Retinal pigment epithelial cell (primary cell): Measurements from ENCODE around the gene PTPN23.
A peak's percentile ranks its signal among the peaks of the same experiment; 100 is the strongest.

Experiments
- DNase-seq: peaks from one replicate; pipeline ENCODE4 v3.0.0-alpha.2; 2010; ENCODE audit warnings: low read depth
- H3K4me3 ChIP-seq: 2 replicates; pipeline ENCODE4 v1.5.1; 2011; ENCODE audit warnings: mild to moderate bottlenecking, low read length, control low read depth, moderate library complexity
- CTCF ChIP-seq: conservative IDR thresholded peaks from 2 replicates; pipeline ENCODE4 v1.5.1; 2011; ENCODE audit warnings: low read depth, low read length, control low read depth, inconsistent platforms

Gene PTPN23

GRCh38 chr3:47420044-47420430 is 39.2 kb downstream of the PTPN23 start:
- no peak overlapping the region for H3K4me3 ChIP-seq
- no peak for DNase-seq
- no peak for TF ChIP-seq CTCF

GRCh38 chr3:47420511-47421484 is 40.0 kb downstream of the PTPN23 start:
- DNase-seq: peak; percentile 39
- H3K4me3 ChIP-seq: no peak overlapping the region

GRCh38 chr3:47421741-47422649 is 41.2 kb downstream of the PTPN23 start:
- no peak overlapping the region for H3K4me3 ChIP-seq
- DNase-seq: no peak
- TF ChIP-seq CTCF: peak; percentile 43

More at GRCh38 chr3:47420511-47421484, 40.0 kb downstream of the PTPN23 start:
- TF ChIP-seq CTCF: peak; percentile 97

GRCh38 chr3:47422743-47423142 is 41.9 kb downstream of the PTPN23 start:
- DNase-seq: no peak
- no peak for TF ChIP-seq CTCF
- H3K4me3 ChIP-seq: no peak overlapping the region

- TF ChIP-seq CTCF: no peak
- H3K4me3 ChIP-seq: no peak overlapping the region
- DNase-seq: no peak
Observed at GRCh38 chr3:47423548-47424145, 42.8 kb downstream of the PTPN23 start.

GRCh38 chr3:47424434-47425382 is 43.9 kb downstream of the PTPN23 start:
- H3K4me3 ChIP-seq: no peak overlapping the region
- TF ChIP-seq CTCF: no peak
- DNase-seq: no peak
